K562 (cell line): Measurements from ENCODE around the gene RIPPLY3. TPM values are rescaled to one million over a fixed set of nuclear protein-coding genes. Genes with fewer than 3 reads are reported as not detected.
A peak's percentile ranks its signal among the peaks of the same experiment; 100 is the strongest.

Experiments used
- CHD4 ChIP-seq: fragments of 200-600 bp; sonication (generic); IDR thresholded peaks from 3 replicates; pipeline ENCODE4 v1.6.1; 2012; ENCODE audit warnings: low read depth, mild to moderate bottlenecking, mixed read lengths, low read length, inconsistent platforms; ENCODE audit not compliant: insufficient read depth, insufficient replicate concordance, poor library complexity, severe bottlenecking
- CREM ChIP-seq: IDR thresholded peaks from 2 replicates; pipeline ENCODE4 v1.6.1; 2014; ENCODE audit warnings: antibody characterized with exemption, low read depth
- HDAC8 ChIP-seq: fragments of 450-650 bp; IDR thresholded peaks from 2 replicates; pipeline ENCODE4 v1.6.1; 2016; ENCODE audit warnings: mild to moderate bottlenecking, missing genetic modification characterization, moderate library complexity, missing compliant biosample characterization
- KDM2B ChIP-seq: fragments of 250-450 bp; sonication (Bioruptor Pico); IDR thresholded peaks from 2 replicates; pipeline ENCODE4 v1.8.0; 2021; ENCODE audit warnings: mild to moderate bottlenecking, moderate library complexity
- LEF1 ChIP-seq: fragments of 450-650 bp; IDR thresholded peaks from 2 replicates; pipeline ENCODE4 v1.6.1; 2016; ENCODE audit warnings: mild to moderate bottlenecking
- NFE2 ChIP-seq: IDR thresholded peaks from 2 replicates; pipeline ENCODE4 v1.6.1; 2014; ENCODE audit warnings: antibody characterized with exemption, low read depth
- NFIC ChIP-seq: fragments of 450-650 bp; IDR thresholded peaks from 2 replicates; pipeline ENCODE4 v1.6.1; 2017; ENCODE audit warnings: mild to moderate bottlenecking, inconsistent platforms
- SIX5 ChIP-seq, 2 experiments: IDR thresholded peaks; 2 replicates each; pipeline ENCODE4 v1.6.1; 2011; ENCODE audit warnings: low read length in 2 of 2, borderline replicate concordance in 1 of 2, low read depth in 1 of 2, mild to moderate bottlenecking in 1 of 2, moderate library complexity in 1 of 2; ENCODE audit not compliant: insufficient read depth in 1 of 2
- ZNF76 ChIP-seq: fragments of 250-450 bp; sonication (Bioruptor Pico); IDR thresholded peaks from 2 replicates; pipeline ENCODE4 v1.4.0; 2020; ENCODE audit warnings: mild to moderate bottlenecking, moderate library complexity, borderline replicate concordance
- polyA plus RNA-seq, 8 experiments: library from polyadenylated mRNA; depleted of rRNA in 4 of 8; stranded (reverse) in 5 of 8; unstranded in 3 of 8; fragments of >200 nt; fragmentation: Nextera tagmentation in 2 of 8; fragmentation: Illumina TruSeq in 1 of 8; extraction: Ambion mirVana in 2 of 8; extraction: Trizol in 1 of 8; gene quantifications; 2 replicates each; pipeline versions ENCODE4 v1.2.1 to v1.2.3, GENCODE V29; 2011 to 2014; ENCODE audit warnings: inconsistent platforms in 1 of 8, missing spikeins in 1 of 8
- total RNA-seq, 7 experiments: library from RNA; depleted of rRNA in 6 of 7; stranded (reverse); fragments of >200 nt in 6 of 7; fragmentation: Illumina TruSeq in 2 of 7; extraction: Trizol in 2 of 7; gene quantifications; 2 replicates each; pipeline versions ENCODE4 v1.2.1 to v1.2.3, GENCODE V29; 2011 to 2021; ENCODE audit warnings: low replicate concordance in 1 of 7
- TF ChIP-seq, protein P1 (sequence below), 3 experiments: fragments of 200-800 bp in 1 of 3; fragments of 250-450 bp in 1 of 3; fragments of 450-650 bp in 1 of 3; sonication (Bioruptor Pico) in 1 of 3; sonication (Bioruptor generic) in 1 of 3; formaldehyde crosslinking in 1 of 3; IDR thresholded peaks; 2 replicates each; pipeline versions ENCODE4 v1.6.1 to v1.8.0; 2016 to 2022; ENCODE audit warnings: mild to moderate bottlenecking in 2 of 3, missing genetic modification characterization in 2 of 3, missing compliant biosample characterization in 1 of 3, moderate library complexity in 1 of 3
- TF ChIP-seq, protein P2 (sequence below): fragments of 250-450 bp; sonication (Bioruptor Pico); IDR thresholded peaks from 2 replicates; pipeline ENCODE4 v1.8.0; 2021; ENCODE audit warnings: borderline replicate concordance, mild to moderate bottlenecking, moderate library complexity; ENCODE audit not compliant: poor library complexity, severe bottlenecking
- TF ChIP-seq, protein P3 (sequence below): fragments of 250-450 bp; sonication (Bioruptor Pico); IDR thresholded peaks from 2 replicates; pipeline ENCODE4 v1.5.0; 2020; ENCODE audit warnings: mild to moderate bottlenecking
- TF ChIP-seq, protein P4 (sequence below): fragments of 450-650 bp; IDR thresholded peaks from 2 replicates; pipeline ENCODE4 v1.6.1; 2016; ENCODE audit warnings: low read depth, mild to moderate bottlenecking, moderate library complexity
- TF ChIP-seq, protein P5 (sequence below), 2 experiments: fragments of 150-350 bp in 1 of 2; IDR thresholded peaks; 2 replicates each; pipeline ENCODE4 v1.6.1; 2012 to 2016; ENCODE audit warnings: low read depth in 2 of 2, low read length in 2 of 2, mild to moderate bottlenecking in 1 of 2, moderate library complexity in 1 of 2

The RIPPLY3 gene
- total and polyA plus RNA-seq, 9 of the 15 experiments (the other 6 are each of a cell fraction or from before 2014, with no cell fraction given) = not detected

DNA sequence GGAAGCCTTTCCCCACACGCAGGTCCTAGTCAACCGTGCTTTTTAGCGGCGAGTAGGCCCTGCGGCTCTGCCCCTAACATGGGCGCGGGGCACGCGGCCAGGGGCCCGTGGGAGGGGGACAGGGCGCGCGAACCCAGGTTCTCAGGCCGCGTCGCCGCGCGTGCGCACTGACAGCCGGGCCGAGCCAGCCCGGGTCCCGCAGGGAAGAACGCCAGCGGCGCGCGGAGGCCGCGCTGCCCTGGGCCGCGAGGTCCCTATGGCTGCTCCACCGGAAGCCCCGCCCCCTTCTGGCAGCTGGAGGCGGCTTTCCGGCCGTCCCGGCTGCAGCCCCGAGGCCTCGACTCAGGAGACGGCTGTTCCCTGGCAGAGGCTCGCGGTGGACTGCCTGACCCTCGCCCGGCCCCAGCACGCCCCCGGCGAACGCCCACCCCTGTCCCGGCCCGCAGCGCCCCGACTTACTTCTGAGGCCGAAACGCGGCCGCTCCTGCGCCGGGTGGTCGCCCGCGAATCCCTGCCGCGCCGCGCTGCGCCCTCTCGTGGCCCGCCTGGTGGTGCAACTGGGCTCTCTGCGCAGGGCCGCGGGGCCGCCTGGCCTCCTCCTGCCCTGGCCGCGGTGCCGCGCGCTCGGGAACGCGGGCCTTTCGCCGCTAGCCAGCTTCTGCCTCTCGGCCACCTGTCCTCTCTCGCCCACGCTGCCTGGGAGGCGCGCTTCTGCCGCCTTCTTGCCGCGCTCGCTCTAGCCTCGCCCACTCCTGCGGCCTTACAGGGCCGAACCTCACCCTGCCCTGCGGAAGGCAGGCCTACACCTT, 16.6 kb upstream of the RIPPLY3 start (continued):
- peak; percentile 2 for TF ChIP-seq CHD4
- TF ChIP-seq SIX5 (IDR thresholded peaks at IDR 0.05; ENCODE audit: borderline replicate concordance in 1 of 2, insufficient read depth in 1 of 2, low read depth in 1 of 2, low read length in 2 of 2) = no peak
- peak; percentile 81 for TF ChIP-seq HDAC8 (tag)
- TF ChIP-seq NFIC = peak; percentile 66
- TF ChIP-seq, protein P1, sequence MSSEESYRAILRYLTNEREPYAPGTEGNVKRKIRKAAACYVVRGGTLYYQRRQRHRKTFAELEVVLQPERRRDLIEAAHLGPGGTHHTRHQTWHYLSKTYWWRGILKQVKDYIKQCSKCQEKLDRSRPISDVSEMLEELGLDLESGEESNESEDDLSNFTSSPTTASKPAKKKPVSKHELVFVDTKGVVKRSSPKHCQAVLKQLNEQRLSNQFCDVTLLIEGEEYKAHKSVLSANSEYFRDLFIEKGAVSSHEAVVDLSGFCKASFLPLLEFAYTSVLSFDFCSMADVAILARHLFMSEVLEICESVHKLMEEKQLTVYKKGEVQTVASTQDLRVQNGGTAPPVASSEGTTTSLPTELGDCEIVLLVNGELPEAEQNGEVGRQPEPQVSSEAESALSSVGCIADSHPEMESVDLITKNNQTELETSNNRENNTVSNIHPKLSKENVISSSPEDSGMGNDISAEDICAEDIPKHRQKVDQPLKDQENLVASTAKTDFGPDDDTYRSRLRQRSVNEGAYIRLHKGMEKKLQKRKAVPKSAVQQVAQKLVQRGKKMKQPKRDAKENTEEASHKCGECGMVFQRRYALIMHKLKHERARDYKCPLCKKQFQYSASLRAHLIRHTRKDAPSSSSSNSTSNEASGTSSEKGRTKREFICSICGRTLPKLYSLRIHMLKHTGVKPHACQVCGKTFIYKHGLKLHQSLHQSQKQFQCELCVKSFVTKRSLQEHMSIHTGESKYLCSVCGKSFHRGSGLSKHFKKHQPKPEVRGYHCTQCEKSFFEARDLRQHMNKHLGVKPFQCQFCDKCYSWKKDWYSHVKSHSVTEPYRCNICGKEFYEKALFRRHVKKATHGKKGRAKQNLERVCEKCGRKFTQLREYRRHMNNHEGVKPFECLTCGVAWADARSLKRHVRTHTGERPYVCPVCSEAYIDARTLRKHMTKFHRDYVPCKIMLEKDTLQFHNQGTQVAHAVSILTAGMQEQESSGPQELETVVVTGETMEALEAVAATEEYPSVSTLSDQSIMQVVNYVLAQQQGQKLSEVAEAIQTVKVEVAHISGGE (CRISPR knock-in tag; IDR thresholded peaks at IDR 0.05) = peak in 1 of 3 experiments; percentile 89; a peak in 4 of 6 replicates
- TF ChIP-seq, protein P2, sequence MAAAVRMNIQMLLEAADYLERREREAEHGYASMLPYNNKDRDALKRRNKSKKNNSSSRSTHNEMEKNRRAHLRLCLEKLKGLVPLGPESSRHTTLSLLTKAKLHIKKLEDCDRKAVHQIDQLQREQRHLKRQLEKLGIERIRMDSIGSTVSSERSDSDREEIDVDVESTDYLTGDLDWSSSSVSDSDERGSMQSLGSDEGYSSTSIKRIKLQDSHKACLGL (CRISPR knock-in tag) = peak; percentile 47
- no peak; the same call in 1 of the 2 replicates for TF ChIP-seq LEF1
- TF ChIP-seq, protein P3, sequence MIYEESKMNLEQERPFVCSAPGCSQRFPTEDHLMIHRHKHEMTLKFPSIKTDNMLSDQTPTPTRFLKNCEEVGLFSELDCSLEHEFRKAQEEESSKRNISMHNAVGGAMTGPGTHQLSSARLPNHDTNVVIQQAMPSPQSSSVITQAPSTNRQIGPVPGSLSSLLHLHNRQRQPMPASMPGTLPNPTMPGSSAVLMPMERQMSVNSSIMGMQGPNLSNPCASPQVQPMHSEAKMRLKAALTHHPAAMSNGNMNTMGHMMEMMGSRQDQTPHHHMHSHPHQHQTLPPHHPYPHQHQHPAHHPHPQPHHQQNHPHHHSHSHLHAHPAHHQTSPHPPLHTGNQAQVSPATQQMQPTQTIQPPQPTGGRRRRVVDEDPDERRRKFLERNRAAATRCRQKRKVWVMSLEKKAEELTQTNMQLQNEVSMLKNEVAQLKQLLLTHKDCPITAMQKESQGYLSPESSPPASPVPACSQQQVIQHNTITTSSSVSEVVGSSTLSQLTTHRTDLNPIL (CRISPR knock-in tag) = no peak
- TF ChIP-seq ZNF76 (CRISPR knock-in tag) = peak; percentile 12; the same call in 1 of the 2 replicates
- TF ChIP-seq, protein P4, sequence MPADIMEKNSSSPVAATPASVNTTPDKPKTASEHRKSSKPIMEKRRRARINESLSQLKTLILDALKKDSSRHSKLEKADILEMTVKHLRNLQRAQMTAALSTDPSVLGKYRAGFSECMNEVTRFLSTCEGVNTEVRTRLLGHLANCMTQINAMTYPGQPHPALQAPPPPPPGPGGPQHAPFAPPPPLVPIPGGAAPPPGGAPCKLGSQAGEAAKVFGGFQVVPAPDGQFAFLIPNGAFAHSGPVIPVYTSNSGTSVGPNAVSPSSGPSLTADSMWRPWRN = no peak
- TF ChIP-seq NFE2 = no peak
- TF ChIP-seq CREM = peak; percentile 68
- TF ChIP-seq KDM2B = peak; percentile 27; the same call in 1 of the 2 replicates
- TF ChIP-seq, protein P5, sequence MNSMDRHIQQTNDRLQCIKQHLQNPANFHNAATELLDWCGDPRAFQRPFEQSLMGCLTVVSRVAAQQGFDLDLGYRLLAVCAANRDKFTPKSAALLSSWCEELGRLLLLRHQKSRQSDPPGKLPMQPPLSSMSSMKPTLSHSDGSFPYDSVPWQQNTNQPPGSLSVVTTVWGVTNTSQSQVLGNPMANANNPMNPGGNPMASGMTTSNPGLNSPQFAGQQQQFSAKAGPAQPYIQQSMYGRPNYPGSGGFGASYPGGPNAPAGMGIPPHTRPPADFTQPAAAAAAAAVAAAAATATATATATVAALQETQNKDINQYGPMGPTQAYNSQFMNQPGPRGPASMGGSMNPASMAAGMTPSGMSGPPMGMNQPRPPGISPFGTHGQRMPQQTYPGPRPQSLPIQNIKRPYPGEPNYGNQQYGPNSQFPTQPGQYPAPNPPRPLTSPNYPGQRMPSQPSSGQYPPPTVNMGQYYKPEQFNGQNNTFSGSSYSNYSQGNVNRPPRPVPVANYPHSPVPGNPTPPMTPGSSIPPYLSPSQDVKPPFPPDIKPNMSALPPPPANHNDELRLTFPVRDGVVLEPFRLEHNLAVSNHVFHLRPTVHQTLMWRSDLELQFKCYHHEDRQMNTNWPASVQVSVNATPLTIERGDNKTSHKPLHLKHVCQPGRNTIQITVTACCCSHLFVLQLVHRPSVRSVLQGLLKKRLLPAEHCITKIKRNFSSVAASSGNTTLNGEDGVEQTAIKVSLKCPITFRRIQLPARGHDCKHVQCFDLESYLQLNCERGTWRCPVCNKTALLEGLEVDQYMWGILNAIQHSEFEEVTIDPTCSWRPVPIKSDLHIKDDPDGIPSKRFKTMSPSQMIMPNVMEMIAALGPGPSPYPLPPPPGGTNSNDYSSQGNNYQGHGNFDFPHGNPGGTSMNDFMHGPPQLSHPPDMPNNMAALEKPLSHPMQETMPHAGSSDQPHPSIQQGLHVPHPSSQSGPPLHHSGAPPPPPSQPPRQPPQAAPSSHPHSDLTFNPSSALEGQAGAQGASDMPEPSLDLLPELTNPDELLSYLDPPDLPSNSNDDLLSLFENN (IDR thresholded peaks at IDR 0.05; ENCODE audit: low read depth in 2 of 2, low read length in 2 of 2) = no peak; a peak in 2 of 4 replicates
